Right ventricle myocardium superior (tissue), 1 donor: ENCODE measurements around the gene RTL1. TPM values are rescaled to one million over a fixed set of nuclear protein-coding genes. Genes with fewer than 3 reads are reported as not detected.

Source experiments
- ATAC-seq: fragments of 200-7000 bp; cut with Tn5 transposase; one replicate; pipeline ENCODE4 v1.9.1; 2020; ENCODE audit warnings: mild to moderate bottlenecking; ENCODE audit not compliant: poor library complexity
- DNase-seq: peaks from one replicate; pipeline ENCODE4 v3.0.0-alpha.2; 2020
- intact Hi-C: fragments of 100-400 bp; cut with DNase I; formaldehyde crosslinking; loops from one replicate; pipeline ENCODE4 v1.11.2; 2022
- total RNA-seq: library from RNA; stranded (reverse); fragmentation: NEBNext Ultra II Directional; extraction: Animal tissue kit (Norgen Biotek cat#: 25700); gene quantifications from one replicate; pipeline ENCODE4 v1.2.1, GENCODE V29; 2021
- donor health status: DM: no; HTN: yes; CAD: no; lungs with severe emphysema.

Gene RTL1
- total RNA-seq, 1 donor from 2014 or later, result not detected

GRCh38 chr14:100872259-100873095, 31.0 kb downstream of the RTL1 start:
- intact Hi-C loops, result no loop called here
- peak; percentile 20 for DNase-seq
- no peak for ATAC-seq

- DNase-seq (peak; percentile 3), ATAC-seq (peak; percentile 10)
- intact Hi-C loops, result no loop called here
Observed at GRCh38 chr14:100871234-100872186, 32.0 kb downstream of the RTL1 start.

- intact Hi-C loops, result no loop called here
- peak; percentile 30 for DNase-seq
- no peak for ATAC-seq
Observed at GRCh38 chr14:100868621-100869370, 34.7 kb downstream of the RTL1 start.

- DNase-seq (peak; percentile 32), ATAC-seq (no peak)
- intact Hi-C loops, result no loop called here
Observed at GRCh38 chr14:100867631-100868315, 35.7 kb downstream of the RTL1 start.

- no peak for ATAC-seq
Observed at GRCh38 chr14:100866666-100867630, 36.6 kb downstream of the RTL1 start.

GRCh38 chr14:100865682-100866591, 37.6 kb downstream of the RTL1 start:
- intact Hi-C loops, result no loop called here
- DNase-seq (peak; percentile 13), ATAC-seq (no peak)

More at GRCh38 chr14:100866666-100867630, 36.6 kb downstream of the RTL1 start:
- DNase-seq, result peak; percentile 28
- intact Hi-C loops, result no loop called here

- peak; percentile 38 for ATAC-seq
- intact Hi-C loops, result no loop called here
- peak; percentile 30 for DNase-seq
Observed at GRCh38 chr14:100864960-100865681, 38.4 kb downstream of the RTL1 start.

GRCh38 chr14:100864206-100864605, 39.3 kb downstream of the RTL1 start:
- intact Hi-C loops, result no loop called here
- DNase-seq, result peak; percentile 27
- ATAC-seq, result no peak

- intact Hi-C loops, result no loop called here
- ATAC-seq (no peak), DNase-seq (no peak)
Observed at GRCh38 chr14:100862793-100863192, 40.7 kb downstream of the RTL1 start.

GRCh38 chr14:100862277-100862676, 41.2 kb downstream of the RTL1 start:
- DNase-seq (peak; percentile 9), ATAC-seq (no peak)
- intact Hi-C loops, result no loop called here

- no peak for ATAC-seq
- intact Hi-C loops, result no loop called here
Observed at GRCh38 chr14:100861937-100862247, 41.6 kb downstream of the RTL1 start.

GRCh38 chr14:100861188-100861936, 42.2 kb downstream of the RTL1 start:
- DNase-seq, result peak; percentile 34
- intact Hi-C loops, result no loop called here

More at GRCh38 chr14:100861937-100862247, 41.6 kb downstream of the RTL1 start:
- no peak for DNase-seq

GRCh38 chr14:100860556-100861187, 42.9 kb downstream of the RTL1 start:
- intact Hi-C loops, result no loop called here
- DNase-seq, result peak; percentile 25
- no peak for ATAC-seq

More at GRCh38 chr14:100861188-100861936, 42.2 kb downstream of the RTL1 start:
- ATAC-seq, result no peak

- intact Hi-C loops, result loop anchor here (10.0 kb wide), 1 partner anchor 765 kb away; no protein-coding TSS in a partner anchor
- DNase-seq (peak; percentile 26), ATAC-seq (no peak)
Observed at GRCh38 chr14:100859781-100860180, 43.7 kb downstream of the RTL1 start.
